Measurements from ENCODE around the gene NFASC.

Gene NFASC

GRCh38 chr1:204891860-204892259, 21.2 kb downstream of the NFASC start:
- no peak for DNase-seq

GRCh38 chr1:204894031-204894430, 23.4 kb downstream of the NFASC start:
- DNase-seq, result no peak

DNA sequence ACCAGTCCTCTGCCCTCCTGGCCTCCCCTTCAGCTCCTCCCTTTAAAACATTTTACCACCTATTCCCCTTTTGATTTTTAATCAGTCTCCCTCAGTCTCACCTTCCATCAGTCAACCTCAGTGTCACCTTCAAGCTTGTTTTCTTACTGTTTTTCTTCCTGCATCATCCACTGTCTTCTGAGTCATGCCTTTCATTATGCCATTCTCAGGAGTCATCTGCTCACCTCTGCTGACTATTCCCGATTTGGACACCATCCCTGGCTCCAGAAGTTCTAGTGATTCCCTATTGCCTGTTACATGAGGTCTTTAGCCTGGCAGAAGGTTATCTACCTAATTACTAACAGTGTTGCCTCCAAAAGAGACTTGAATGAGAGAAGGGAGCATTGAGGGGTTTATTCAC, 23.9 kb downstream of the NFASC start:
- no peak for DNase-seq

GRCh38 chr1:204896023-204896422, 25.4 kb downstream of the NFASC start:
- no peak for DNase-seq

DNA sequence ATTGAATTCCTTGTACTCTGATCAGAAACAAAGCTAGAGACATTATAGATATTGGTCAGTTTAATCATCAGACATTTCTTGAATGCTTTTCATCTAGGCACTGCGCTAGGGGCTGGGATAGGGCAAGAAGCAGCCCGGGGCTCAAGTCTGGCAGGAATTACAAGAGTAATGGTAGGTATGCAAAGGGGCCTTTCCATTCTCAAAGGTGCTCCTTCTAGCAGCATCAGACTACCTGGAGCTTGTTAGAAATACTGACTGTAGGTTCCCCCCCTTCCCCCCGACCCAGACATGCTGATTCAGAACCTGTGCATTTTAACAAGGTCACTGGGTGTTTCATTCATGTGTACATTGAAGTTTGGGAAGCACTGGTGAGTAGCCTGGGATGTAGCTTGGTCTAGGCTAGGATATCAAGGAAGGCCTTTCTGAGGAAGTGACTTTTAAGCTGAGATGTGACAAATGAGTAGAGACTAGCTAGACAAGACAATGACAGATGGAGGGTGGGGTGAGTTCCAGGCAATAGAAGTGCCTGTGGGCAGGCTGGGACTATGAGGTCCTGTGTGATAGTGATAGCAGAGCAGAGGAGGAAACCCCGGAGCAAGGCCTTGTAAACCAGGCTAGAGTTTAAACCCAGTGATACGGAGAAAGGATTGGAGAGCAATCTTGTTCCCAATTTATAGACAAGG, 26.3 kb downstream of the NFASC start:
- DNase-seq, result no peak

DNA sequence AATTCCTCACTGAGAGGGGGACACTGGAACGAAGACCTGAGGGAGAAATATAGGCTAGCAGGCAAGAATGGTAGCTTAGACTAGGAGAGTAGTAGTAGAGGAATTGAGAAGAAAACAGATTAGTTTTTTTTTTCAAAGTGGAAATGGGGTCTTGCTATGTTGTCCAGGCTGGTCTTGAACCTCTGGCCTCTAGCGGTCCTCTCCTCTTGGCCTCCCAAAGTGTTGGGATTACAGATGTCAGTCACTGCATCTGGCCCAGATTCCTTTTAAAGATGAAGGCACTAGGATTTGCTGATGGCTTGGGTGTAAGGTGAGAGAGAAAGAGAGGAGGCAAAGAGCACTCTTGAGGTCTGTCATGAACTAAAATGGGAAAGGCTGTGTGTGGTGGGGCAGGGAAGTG, 30.1 kb downstream of the NFASC start:
- no peak for DNase-seq

- DNase-seq, result no peak
Observed at GRCh38 chr1:204902671-204903070, 32.0 kb downstream of the NFASC start.

DNA sequence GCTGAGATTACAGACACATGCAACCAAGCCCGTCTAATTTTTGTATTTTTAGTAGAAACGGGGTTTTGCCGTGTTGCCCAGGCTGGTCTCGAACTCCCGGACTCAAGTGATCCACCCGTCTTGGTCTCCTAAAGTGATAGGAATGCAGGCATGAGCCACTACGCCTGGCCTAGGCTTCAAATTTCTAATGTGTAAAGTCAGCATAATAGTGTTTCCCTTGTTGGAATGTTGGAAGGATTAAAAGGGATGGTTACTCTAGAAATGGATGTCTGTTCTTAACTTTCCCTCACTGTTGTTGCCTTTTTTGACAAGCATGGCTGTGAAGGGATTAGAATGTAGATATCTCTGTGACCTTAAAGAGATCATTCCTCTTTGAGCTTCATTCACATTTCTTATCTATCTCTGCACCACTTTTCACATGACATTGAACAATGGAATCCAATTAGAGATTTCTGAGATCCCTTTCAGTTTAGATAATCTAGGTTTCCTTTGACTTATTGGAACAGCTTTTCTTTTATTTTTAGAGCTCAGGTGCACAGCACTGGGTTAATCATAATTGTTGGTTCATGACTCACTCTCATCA, 33.7 kb downstream of the NFASC start:
- DNase-seq, result no peak

- no peak for DNase-seq
Observed at GRCh38 chr1:204909109-204909508, 38.4 kb downstream of the NFASC start.

DNA sequence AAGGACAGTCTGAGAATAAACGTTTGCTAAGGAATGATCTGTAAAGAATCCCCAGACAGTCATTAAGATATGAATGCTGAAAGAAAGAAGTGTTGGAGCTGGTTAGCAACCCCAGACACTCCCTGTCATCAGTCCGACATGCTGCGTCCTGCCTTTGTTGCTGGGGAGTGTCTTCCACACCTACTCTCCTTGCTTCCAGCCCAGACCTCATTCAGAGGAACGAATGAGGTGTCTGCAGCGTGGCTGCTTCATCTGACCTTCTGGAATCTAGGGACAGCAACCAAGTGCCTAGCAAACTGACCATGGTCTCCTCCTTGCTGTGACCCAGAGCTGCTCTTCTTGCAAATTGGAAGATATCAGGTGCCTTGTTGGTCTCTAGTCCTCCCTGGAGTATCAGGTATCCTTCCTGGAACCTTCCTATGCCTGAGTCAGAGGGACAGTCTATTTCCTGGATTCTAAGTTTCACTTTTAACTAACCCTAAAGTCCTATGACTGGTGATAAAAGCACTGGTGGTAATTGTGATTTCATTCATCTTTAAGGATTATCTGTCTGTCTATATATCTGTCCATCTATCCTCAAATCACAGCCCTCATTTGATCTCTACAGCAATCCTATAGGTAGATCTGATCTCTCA, 45.3 kb downstream of the NFASC start:
- no peak for DNase-seq

GRCh38 chr1:204917802-204918201, 47.1 kb downstream of the NFASC start:
- no peak for DNase-seq

GRCh38 chr1:204920511-204920910, 49.8 kb downstream of the NFASC start:
- DNase-seq, result no peak

DNA sequence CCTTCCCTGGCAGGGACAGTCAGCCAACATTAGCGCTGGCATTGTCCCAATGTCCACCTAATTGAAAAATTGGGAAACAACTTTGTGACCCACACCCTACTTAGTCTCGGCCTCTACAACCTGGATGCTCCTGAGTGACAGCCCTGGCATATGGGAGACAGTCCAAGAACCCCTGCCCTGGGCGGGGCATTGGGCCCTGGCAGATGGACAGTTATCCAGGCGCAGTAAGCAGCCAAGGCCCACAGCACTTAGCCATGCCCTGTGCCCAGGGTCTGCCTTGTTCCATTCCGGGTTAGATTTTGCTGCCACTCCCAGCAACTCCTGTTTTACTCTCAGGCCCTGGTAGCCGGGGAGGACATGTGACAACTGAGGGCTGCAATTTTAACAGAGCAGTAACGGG, 50.3 kb downstream of the NFASC start:
- DNase-seq, result no peak

GRCh38 chr1:204921855-204922516, 51.3 kb downstream of the NFASC start:
- DNase-seq, result no peak

GRCh38 chr1:204923201-204923600, 52.5 kb downstream of the NFASC start:
- no peak for DNase-seq

- no peak for DNase-seq
Observed at GRCh38 chr1:204923626-204924012, 53.0 kb downstream of the NFASC start.

- no peak for DNase-seq
Observed at GRCh38 chr1:204924013-204924759, 53.5 kb downstream of the NFASC start.

DNA sequence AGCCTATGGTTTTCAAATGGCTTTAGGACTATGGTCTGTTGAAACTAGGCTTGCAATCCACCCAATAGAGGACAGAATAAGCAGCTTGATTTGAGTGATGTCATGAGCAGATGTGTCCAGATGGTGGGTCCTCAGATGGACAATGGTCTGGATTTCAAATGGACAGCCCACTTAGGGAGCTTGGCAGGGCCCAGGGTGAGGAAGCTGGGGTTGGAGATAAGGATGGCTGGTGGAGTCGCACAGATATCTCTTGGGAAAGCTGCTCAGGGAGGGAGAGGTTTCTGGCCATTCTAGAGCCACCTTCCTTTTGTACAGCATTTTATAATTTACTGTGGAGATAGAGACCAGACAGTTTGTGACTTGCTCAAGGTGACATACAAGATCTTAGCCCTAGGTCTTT, 55.0 kb downstream of the NFASC start:
- DNase-seq, result no peak

DNA sequence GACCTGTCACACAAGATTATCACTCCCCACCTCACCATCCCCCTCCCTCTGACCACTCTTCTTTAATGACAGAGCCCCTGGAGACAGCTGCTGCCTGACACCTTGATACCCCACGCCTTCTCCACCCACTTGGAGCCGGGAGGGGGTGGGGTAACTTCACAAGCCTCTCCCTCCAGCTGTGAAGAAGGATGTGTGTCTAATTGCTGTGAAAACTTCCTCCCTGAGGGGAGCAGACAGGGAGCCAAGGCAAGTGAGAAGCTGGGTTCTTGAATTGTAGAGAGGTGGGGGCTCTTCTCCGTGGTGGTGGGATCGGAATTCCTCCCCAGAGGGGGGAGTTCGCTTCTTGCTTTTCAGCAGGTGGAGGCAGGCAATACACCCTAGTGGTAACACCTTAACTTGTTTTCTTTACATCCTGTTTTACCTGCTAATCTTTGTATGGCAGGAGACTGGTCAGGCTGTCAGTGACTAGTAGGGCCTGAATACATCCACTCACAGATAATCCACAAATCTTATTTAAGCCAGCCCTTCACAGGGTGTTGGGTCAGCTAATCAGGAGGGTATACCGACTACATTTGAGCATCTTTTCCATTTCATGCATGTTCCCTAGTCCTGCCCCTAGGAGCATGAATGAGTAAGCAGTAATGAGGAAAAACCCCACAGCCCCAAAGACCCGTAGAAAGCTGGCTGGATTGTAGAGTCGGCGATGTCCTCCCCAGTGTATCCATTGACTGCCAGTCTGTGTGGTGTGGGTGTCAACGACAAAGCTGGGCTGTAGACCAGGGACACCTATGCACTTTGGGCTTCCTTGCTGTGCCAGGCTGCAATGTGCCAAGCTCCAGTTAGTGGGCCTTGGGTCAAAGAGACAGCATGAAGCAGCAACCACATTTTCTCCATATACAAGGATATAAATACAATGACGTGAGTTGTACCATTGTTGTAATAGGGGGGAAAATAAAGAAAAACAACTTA, 57.3 kb downstream of the NFASC start:
- DNase-seq, result no peak

GRCh38 chr1:204928671-204929486, 58.2 kb downstream of the NFASC start:
- DNase-seq, result no peak
